Fibroblast of villous mesenchyme (primary cell): Measurements from ENCODE around the gene OR4C5. TPM values are rescaled to one million over a fixed set of nuclear protein-coding genes. Genes with fewer than 3 reads are reported as not detected.
"Not testable (repeated sequence)": the region's sequence is repeated elsewhere in the genome, so short reads cannot be mapped to it uniquely, and the experiment has no call there.

Experiments
- DNase-seq: peaks from one replicate; pipeline ENCODE4 v3.0.0-alpha.2; 2010; ENCODE audit warnings: low read depth
- H3K4me3 ChIP-seq: 2 replicates; pipeline ENCODE4 v1.5.1; 2011; ENCODE audit warnings: low read depth, mild to moderate bottlenecking, low read length
- CTCF ChIP-seq: IDR thresholded peaks from 2 replicates; pipeline ENCODE4 v1.5.1; 2012; ENCODE audit warnings: low read depth, mild to moderate bottlenecking, low read length; ENCODE audit not compliant: insufficient read depth
- total RNA-seq: library from RNA; depleted of rRNA; stranded (reverse); fragments of >200 nt; gene quantifications from 2 replicates; pipeline ENCODE4 v1.2.3, GENCODE V29; 2012

Gene OR4C5
- total RNA-seq = not detected in 2 replicates

GRCh38 chr11:48366365-48366764 lies at the start of gene OR4C5:
OR4C5 (minus strand) TSS chr11:48366465; CDS start chr11:48366465, 0 bp downstream.
- no peak for DNase-seq
- H3K4me3 ChIP-seq = no peak within 1 kb of the TSS
- no peak for TF ChIP-seq CTCF

GRCh38 chr11:48384670-48385069 lies 18.4 kb upstream of the OR4C5 start:
- no peak for DNase-seq
- TF ChIP-seq CTCF = no peak
- H3K4me3 ChIP-seq = no peak overlapping the region

GRCh38 chr11:48384151-48384550 lies 17.9 kb upstream of the OR4C5 start:
- not testable (repeated sequence) for H3K4me3 ChIP-seq, DNase-seq

- not testable (repeated sequence) for DNase-seq, H3K4me3 ChIP-seq
These were observed 5.0 kb downstream of the OR4C5 start for GRCh38 chr11:48361289-48361688.

GRCh38 chr11:48354677-48355076 lies 11.6 kb downstream of the OR4C5 start:
- no peak for TF ChIP-seq CTCF
- no peak for DNase-seq
- no peak overlapping the region for H3K4me3 ChIP-seq

GRCh38 chr11:48354013-48354412 lies 12.3 kb downstream of the OR4C5 start:
- H3K4me3 ChIP-seq = no peak overlapping the region
- DNase-seq = no peak
- TF ChIP-seq CTCF = no peak

GRCh38 chr11:48346286-48346685 lies 20.0 kb downstream of the OR4C5 start:
- DNase-seq, H3K4me3 ChIP-seq: not testable (repeated sequence)

GRCh38 chr11:48342505-48342904 lies 23.8 kb downstream of the OR4C5 start:
- not testable (repeated sequence) for DNase-seq, H3K4me3 ChIP-seq

GRCh38 chr11:48341466-48341865 lies 24.8 kb downstream of the OR4C5 start:
- TF ChIP-seq CTCF = no peak
- H3K4me3 ChIP-seq = no peak overlapping the region
- no peak for DNase-seq

- H3K4me3 ChIP-seq, DNase-seq: not testable (repeated sequence)
These were observed 41.6 kb downstream of the OR4C5 start, which contains the start of gene OR4C3 for GRCh38 chr11:48324620-48325019. OR4C3 (plus strand) TSS chr11:48324920; CDS start chr11:48325022, 102 bp downstream.

GRCh38 chr11:48319813-48320212 lies 46.5 kb downstream of the OR4C5 start:
- not testable (repeated sequence) for DNase-seq, H3K4me3 ChIP-seq
